ENCODE results near the gene PRX. TPM values are rescaled to one million over a fixed set of nuclear protein-coding genes. Genes with fewer than 3 reads are reported as not detected.

PRX gene
- total and polyA plus RNA-seq, 2 of the 13 experiments (the other 11 are each of a cell fraction or from before 2014, with no cell fraction given) = 0.66 TPM

DNA sequence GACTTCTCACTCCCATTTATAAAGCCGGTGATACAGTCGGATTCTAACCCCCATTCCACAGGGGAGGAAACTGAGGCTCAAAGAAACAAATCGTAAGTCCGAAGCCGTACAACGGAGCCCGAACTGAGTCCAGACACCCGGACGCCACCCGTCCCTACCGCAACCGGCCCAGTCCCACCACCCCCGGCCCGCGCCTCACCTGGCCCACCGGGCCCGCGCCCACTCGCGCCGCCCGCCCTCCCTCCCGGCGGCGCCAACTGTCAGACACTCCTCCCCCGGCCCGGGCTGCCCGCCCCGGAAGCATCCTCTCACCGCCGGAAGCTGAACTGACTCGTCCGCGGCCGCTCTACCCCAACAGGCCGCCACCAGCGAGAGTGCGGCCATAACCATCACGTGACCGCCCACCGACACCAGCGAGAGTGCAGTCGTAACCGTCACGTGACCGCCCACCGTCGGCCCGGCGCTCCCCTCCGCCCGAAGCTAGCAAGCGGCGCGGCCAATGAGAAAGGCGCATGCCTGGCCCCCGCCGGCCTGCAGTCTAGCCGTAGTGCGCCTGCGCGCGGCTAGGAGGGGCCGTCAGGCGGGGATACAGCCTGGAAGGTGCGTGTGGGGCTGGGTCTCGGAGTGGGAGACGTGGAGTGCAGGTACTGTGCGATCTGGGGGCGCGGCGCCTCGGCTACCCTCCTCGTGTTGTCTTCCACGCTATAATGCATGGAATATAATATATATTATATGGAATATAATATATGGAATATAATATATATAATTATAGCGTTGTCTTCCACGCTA is 64.9 kb downstream of the PRX start, which contains the start of the genes C19orf47 and PLD3 (continued):
- TF ChIP-seq NFIC (IDR thresholded peaks at IDR 0.05; ENCODE audit: low read length) (no peak), SRSF9 (IDR thresholded peaks at IDR 0.05; ENCODE audit: borderline replicate concordance, insufficient read depth, low read depth, low read length, poor library complexity, severe bottlenecking) (no peak), ZNF121 (CRISPR knock-in tag; IDR thresholded peaks at IDR 0.05) (no peak), POLR2A (IDR thresholded peaks at IDR 0.05; ENCODE audit: insufficient read depth in 1 of 2, low read depth in 2 of 2, low read length in 2 of 2) (peak; percentile 81 to 92), SRSF1 (optimal IDR thresholded peaks at IDR 0.05; ENCODE audit: low read depth, low read length) (peak; percentile 49), CENPX (CRISPR knock-in tag; IDR thresholded peaks at IDR 0.05) (no peak), ZNF329 (CRISPR knock-in tag; IDR thresholded peaks at IDR 0.05; ENCODE audit: low read depth) (peak; percentile 100), NR2F6 (IDR thresholded peaks at IDR 0.05) (no peak), NR2F6 (CRISPR knock-in tag; IDR thresholded peaks at IDR 0.05) (peak; percentile 48; the same call in 1 of the 2 replicates), PHF8 (CRISPR knock-in tag; IDR thresholded peaks at IDR 0.05) (peak; percentile 60), MLXIP (CRISPR knock-in tag; IDR thresholded peaks at IDR 0.05; ENCODE audit: borderline replicate concordance) (no peak), SKI (IDR thresholded peaks at IDR 0.05; ENCODE audit: partially characterized antibody) (peak; percentile 84), SP140L (CRISPR knock-in tag; IDR thresholded peaks at IDR 0.05; ENCODE audit: borderline replicate concordance) (no peak), NONO (IDR thresholded peaks at IDR 0.05) (no peak), NONO (CRISPR knock-in tag; conservative IDR thresholded peaks at IDR 0.05) (peak; percentile 90), NR2C2 (CRISPR knock-in tag; IDR thresholded peaks at IDR 0.05; ENCODE audit: borderline replicate concordance) (peak; percentile 98), ZNF20 (CRISPR knock-in tag; IDR thresholded peaks at IDR 0.05) (no peak), MIXL1 (CRISPR knock-in tag; IDR thresholded peaks at IDR 0.05) (no peak), ZKSCAN8 (CRISPR knock-in tag; IDR thresholded peaks at IDR 0.05; ENCODE audit: borderline replicate concordance) (0 out of 2 replicates have a peak, but pooled peaks have one; percentile 4), ERF (CRISPR knock-in tag; IDR thresholded peaks at IDR 0.05) (peak; percentile 85), KMT2B (CRISPR knock-in tag; IDR thresholded peaks at IDR 0.05) (peak; percentile 92), ZNF256 (CRISPR knock-in tag; conservative IDR thresholded peaks at IDR 0.05) (no peak), ONECUT2 (CRISPR knock-in tag; IDR thresholded peaks at IDR 0.05) (no peak)
- TF ChIP-seq, protein P1, sequence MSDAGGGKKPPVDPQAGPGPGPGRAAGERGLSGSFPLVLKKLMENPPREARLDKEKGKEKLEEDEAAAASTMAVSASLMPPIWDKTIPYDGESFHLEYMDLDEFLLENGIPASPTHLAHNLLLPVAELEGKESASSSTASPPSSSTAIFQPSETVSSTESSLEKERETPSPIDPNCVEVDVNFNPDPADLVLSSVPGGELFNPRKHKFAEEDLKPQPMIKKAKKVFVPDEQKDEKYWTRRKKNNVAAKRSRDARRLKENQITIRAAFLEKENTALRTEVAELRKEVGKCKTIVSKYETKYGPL (CRISPR knock-in tag; IDR thresholded peaks at IDR 0.05) = no peak
- TF ChIP-seq, protein P2, sequence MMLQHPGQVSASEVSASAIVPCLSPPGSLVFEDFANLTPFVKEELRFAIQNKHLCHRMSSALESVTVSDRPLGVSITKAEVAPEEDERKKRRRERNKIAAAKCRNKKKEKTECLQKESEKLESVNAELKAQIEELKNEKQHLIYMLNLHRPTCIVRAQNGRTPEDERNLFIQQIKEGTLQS (CRISPR knock-in tag; IDR thresholded peaks at IDR 0.05) = no peak
- TF ChIP-seq, protein P3, sequence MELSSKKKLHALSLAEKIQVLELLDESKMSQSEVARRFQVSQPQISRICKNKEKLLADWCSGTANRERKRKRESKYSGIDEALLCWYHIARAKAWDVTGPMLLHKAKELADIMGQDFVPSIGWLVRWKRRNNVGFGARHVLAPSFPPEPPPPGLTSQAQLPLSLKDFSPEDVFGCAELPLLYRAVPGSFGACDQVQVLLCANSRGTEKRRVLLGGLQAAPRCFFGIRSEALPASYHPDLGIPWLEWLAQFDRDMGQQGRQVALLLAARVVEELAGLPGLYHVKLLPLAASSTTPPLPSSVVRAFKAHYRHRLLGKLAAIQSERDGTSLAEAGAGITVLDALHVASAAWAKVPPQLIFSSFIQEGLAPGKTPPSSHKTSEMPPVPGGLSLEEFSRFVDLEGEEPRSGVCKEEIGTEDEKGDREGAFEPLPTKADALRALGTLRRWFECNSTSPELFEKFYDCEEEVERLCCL (CRISPR knock-in tag; IDR thresholded peaks at IDR 0.05; ENCODE audit: borderline replicate concordance) = no peak

Data from HepG2 (cell line).